RWPE2 (cell line): Measurements from ENCODE around the gene RFTN1.

Source experiments
- ATAC-seq: fragments of 200-7000 bp; cut with Tn5 transposase; 3 replicates; pipeline ENCODE4 v1.9.1; 2021; ENCODE audit warnings: low read depth
- DNase-seq: peaks from one replicate; pipeline ENCODE4 v3.0.0-alpha.2; 2020; ENCODE audit warnings: low spot score
- H3K27ac ChIP-seq: fragments of 450-650 bp; 2 replicates; pipeline ENCODE4 v1.5.1; 2017; ENCODE audit warnings: mild to moderate bottlenecking; ENCODE audit not compliant: poor library complexity, severe bottlenecking
- H3K27me3 ChIP-seq: fragments of 250-450 bp; sonication (Bioruptor Pico); 2 replicates; pipeline ENCODE4 v1.5.1; 2021; ENCODE audit warnings: mild to moderate bottlenecking, moderate library complexity; ENCODE audit not compliant: insufficient read depth, poor library complexity, severe bottlenecking
- H3K36me3 ChIP-seq: fragments of 250-450 bp; sonication (Bioruptor Pico); 2 replicates; pipeline ENCODE4 v1.5.1; 2020; ENCODE audit warnings: low read depth, mild to moderate bottlenecking, moderate library complexity
- H3K4me1 ChIP-seq: fragments of 250-450 bp; sonication (Bioruptor Pico); 2 replicates; pipeline ENCODE4 v1.5.1; 2021; ENCODE audit warnings: mild to moderate bottlenecking, moderate library complexity; ENCODE audit not compliant: insufficient read depth, poor library complexity, severe bottlenecking
- H3K4me3 ChIP-seq: fragments of 250-450 bp; sonication (Bioruptor Pico); 2 replicates; pipeline ENCODE4 v1.5.1; 2021; ENCODE audit warnings: mild to moderate bottlenecking, moderate library complexity; ENCODE audit not compliant: severe bottlenecking
- H3K9me3 ChIP-seq: fragments of 250-450 bp; sonication (Bioruptor Pico); 2 replicates; pipeline ENCODE4 v1.5.1; 2021; ENCODE audit warnings: mild to moderate bottlenecking, moderate library complexity; ENCODE audit not compliant: severe bottlenecking
- CTCF ChIP-seq: fragments of 450-650 bp; IDR thresholded peaks from one replicate; pipeline ENCODE4 v1.5.1; 2017; ENCODE audit warnings: mild to moderate bottlenecking, moderate library complexity; ENCODE audit not compliant: poor library complexity, severe bottlenecking

The RFTN1 gene

GRCh38 chr3:16511681-16512434 lies 1.6 kb downstream of the RFTN1 start:
- no peak for DNase-seq

GRCh38 chr3:16510620-16511319 lies 2.7 kb downstream of the RFTN1 start:
- Histone ChIP-seq H3K27ac (no peak overlapping the region), H3K4me3 (no peak overlapping the region), H3K27me3 (no peaks in the 10 kb centered on the region), H3K36me3 (no peaks in the 10 kb centered on the region), H3K4me1 (no peaks in the 10 kb centered on the region), H3K9me3 (no peaks in the 10 kb centered on the region)
- ATAC-seq (no peak), DNase-seq (no peak)
- TF ChIP-seq CTCF, result no peak

More at GRCh38 chr3:16511681-16512434, 1.6 kb downstream of the RFTN1 start:
- no peak for TF ChIP-seq CTCF
- no peaks in the 10 kb centered on the region for H3K9me3 ChIP-seq
- no peaks in the 10 kb centered on the region for H3K4me1 ChIP-seq
- no peaks in the 10 kb centered on the region for H3K27me3 ChIP-seq
- H3K4me3 ChIP-seq, result no peak overlapping the region
- no peak overlapping the region for H3K27ac ChIP-seq
- no peaks in the 10 kb centered on the region for H3K36me3 ChIP-seq
- ATAC-seq, result no peak

- DNase-seq (no peak), ATAC-seq (no peak)
- Histone ChIP-seq H3K9me3 (no peaks in the 10 kb centered on the region), H3K27me3 (no peaks in the 10 kb centered on the region), H3K27ac (no peak overlapping the region), H3K36me3 (no peaks in the 10 kb centered on the region), H3K4me1 (no peaks in the 10 kb centered on the region), H3K4me3 (no peak overlapping the region)
- TF ChIP-seq CTCF, result no peak
Measured at GRCh38 chr3:16509721-16510619, 3.5 kb downstream of the RFTN1 start.

GRCh38 chr3:16508591-16508995 lies 4.9 kb downstream of the RFTN1 start:
- Histone ChIP-seq H3K9me3 (no peaks in the 10 kb centered on the region), H3K27ac (no peak overlapping the region), H3K4me1 (no peaks in the 10 kb centered on the region), H3K27me3 (no peaks in the 10 kb centered on the region), H3K4me3 (no peak overlapping the region), H3K36me3 (no peaks in the 10 kb centered on the region)
- ATAC-seq (no peak), DNase-seq (no peak)
- TF ChIP-seq CTCF, result no peak
